Measurements from ENCODE around the gene DLX4. TPM values are rescaled to one million over a fixed set of nuclear protein-coding genes. Genes with fewer than 3 reads are reported as not detected.

The DLX4 gene
- total RNA-seq, 6 experiments from 2014 or later = not detected

- no peak for DNase-seq
- ATAC-seq = no peak
- intact Hi-C loops (cut with DNase I) = loop anchor here in 1 of 2 donors (10.0 kb wide), 1 partner anchor 51 kb away; no protein-coding TSS in a partner anchor
- Histone ChIP-seq H3K27me3 (peaks cover 0 to under 1% of the 10 kb centered on the region in 2 donors), H3K27ac (no peak overlapping the region), H3K4me3 (no peak overlapping the region), H3K4me1 (no peaks in the 10 kb centered on the region), H3K9me3 (no peaks in the 10 kb centered on the region), H3K36me3 (no peaks in the 10 kb centered on the region)
- no peak for TF ChIP-seq POLR2A (IDR thresholded peaks at IDR 0.05)
- TF ChIP-seq CTCF (IDR thresholded peaks at IDR 0.05) = no peak
- 50% methylated on average over 8 of the region's 8 CpGs for WGBS (ENCODE audit: insufficient coverage, low coverage, low lambda C conversion rate, missing lambda C conversion rate)
Measured at GRCh38 chr17:50023520-50023919, 54.5 kb downstream of the DLX4 start.

Small RNAs within 50 kb of the gene (small RNA-seq; reads per million reads assigned to genes)
- gene RNU6-1313P = 0 reads per million in 2 experiments

Other genes starting within 250 kb of the DLX4 start
- 1 to 10 TPM; 4.4 to 7.3 (median 5.9) TPM for gene FAM117A, start 205.1 kb upstream of the DLX4 start, total RNA-seq
- gene KAT7, start 180.5 kb upstream of the DLX4 start, total RNA-seq = 10 to 100 TPM; 10.8 to 21.3 (median 15.2) TPM
- gene TAC4, start 121.1 kb upstream of the DLX4 start, total RNA-seq = not detected
- gene DLX3, start 26.0 kb downstream of the DLX4 start, total RNA-seq = not detected
- gene ITGA3, start 86.9 kb downstream of the DLX4 start, total RNA-seq = 1 to 10 TPM; 1.4 to 3.7 (median 2.4) TPM
- gene PDK2, start 126.2 kb downstream of the DLX4 start, total RNA-seq = 10 to 100 TPM; 25.0 to 58.0 (median 44.8) TPM
- gene SAMD14, start 161.0 kb downstream of the DLX4 start, total RNA-seq = 1 to 10 TPM in 2 of 6 experiments, under 1 TPM in 3, not detected in 1; 0.50 to 3.8 (median 0.77) TPM
- 10 to 100 TPM in 5 of 6 experiments, 1 to 10 TPM in 1; 9.9 to 18.1 (median 12.0) TPM for gene PPP1R9B, start 181.5 kb downstream of the DLX4 start, total RNA-seq
- gene SGCA, start 196.8 kb downstream of the DLX4 start, total RNA-seq = 1 to 10 TPM in 4 of 6 experiments, under 1 TPM in 2; 0.48 to 2.8 (median 1.6) TPM
- gene COL1A1, start 232.4 kb downstream of the DLX4 start, total RNA-seq = 100 to 1,000 TPM in 1 of 6 experiments, 10 to 100 TPM in 4, 1 to 10 TPM in 1; 9.3 to 109 (median 34.7) TPM